Activated naive CD4-positive, alpha-beta T cell treated with anti-CD3 and anti-CD28 coated beads, Interleukin-2, amount 50 U/mL, for 72 hours (primary cell): Measurements from ENCODE around the gene ERCC1. TPM values are rescaled to one million over a fixed set of nuclear protein-coding genes. Genes with fewer than 3 reads are reported as not detected.

Experiments used
- ATAC-seq, 2 donors: fragments of 150-1000 bp; cut with Tn5 transposase; 2 replicates each; pipeline ENCODE4 v1.10.0; 2021; ENCODE audit warnings: mild to moderate bottlenecking in 2 of 2, moderate library complexity in 2 of 2
- DNase-seq, 2 donors: peaks; one replicate each; pipeline ENCODE4 v3.0.0; 2021 to 2022; ENCODE audit warnings: low spot score in 2 of 2
- H3K27ac Mint-ChIP-seq, 2 donors: one replicate each; pipeline ENCODE4 v1.8.0; 2022; ENCODE audit warnings: mild to moderate bottlenecking in 2 of 2, mixed read lengths in 2 of 2
- H3K36me3 Mint-ChIP-seq, 2 donors: one replicate each; pipeline ENCODE4 v1.8.0; 2022; ENCODE audit warnings: mixed read lengths in 2 of 2
- H3K9me3 Mint-ChIP-seq, 2 donors: one replicate each; pipeline ENCODE4 v1.8.0; 2022; ENCODE audit warnings: mixed read lengths in 2 of 2
- total RNA-seq, 2 donors: library from RNA; stranded (reverse); gene quantifications; one replicate each; pipeline ENCODE4 v1.2.3, GENCODE V29; 2022

ERCC1 gene
- total RNA-seq, 2 donors from 2014 or later, result 9.7 to 60.7 TPM

DNA sequence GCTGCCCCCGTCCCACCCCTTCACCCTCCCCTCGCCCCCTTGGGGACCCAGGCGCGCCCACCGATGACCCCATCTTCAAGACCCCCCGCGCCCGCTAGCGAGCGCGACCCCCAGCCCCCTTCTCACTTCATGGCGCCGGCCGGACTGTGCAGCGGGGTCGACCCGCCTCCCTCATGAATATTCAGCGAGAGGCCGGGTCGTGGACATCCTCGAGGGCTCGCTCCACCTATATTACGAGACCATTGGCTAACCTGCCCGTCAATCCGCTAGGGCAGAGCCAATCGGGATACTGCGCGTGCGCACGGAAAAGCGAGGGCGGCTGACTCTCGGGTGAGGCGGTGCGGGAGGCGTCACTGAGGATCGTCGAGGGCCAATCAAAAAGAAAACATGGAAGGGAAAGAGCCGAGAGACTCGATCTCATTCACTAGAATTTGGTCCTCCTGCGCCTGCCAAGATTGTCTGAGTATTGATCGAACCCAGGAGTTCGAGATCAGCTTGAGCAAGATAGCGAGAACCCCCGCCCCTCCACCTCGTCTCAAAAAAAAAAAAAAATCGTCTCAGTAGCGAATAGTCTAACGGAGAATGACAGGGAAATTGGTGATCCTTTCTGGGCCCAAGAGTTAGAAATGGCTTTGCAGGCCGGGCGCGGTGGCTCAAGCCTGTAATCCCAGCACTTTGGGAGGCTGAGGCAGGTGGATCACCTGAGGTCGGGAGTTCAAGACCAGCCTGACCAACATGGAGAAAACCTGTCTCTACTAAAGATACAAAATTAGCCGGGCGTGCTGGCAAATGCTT is 53.1 kb downstream of the ERCC1 start, which contains the start of gene ERCC2:
TSS of gene ERCC2 (minus strand) at position 164 of the 795 bp plus-strand sequence. CDS start at position 131, 33 bp downstream.
- Mint-ChIP-seq H3K9me3 (no peaks in the 10 kb centered on the region), H3K36me3 (no peaks in the 10 kb centered on the region), H3K27ac (peak within 1 kb of the TSS; percentile 94 to 95)
- peak; percentile 99 for ATAC-seq
- DNase-seq, result peak; percentile 100

DNA sequence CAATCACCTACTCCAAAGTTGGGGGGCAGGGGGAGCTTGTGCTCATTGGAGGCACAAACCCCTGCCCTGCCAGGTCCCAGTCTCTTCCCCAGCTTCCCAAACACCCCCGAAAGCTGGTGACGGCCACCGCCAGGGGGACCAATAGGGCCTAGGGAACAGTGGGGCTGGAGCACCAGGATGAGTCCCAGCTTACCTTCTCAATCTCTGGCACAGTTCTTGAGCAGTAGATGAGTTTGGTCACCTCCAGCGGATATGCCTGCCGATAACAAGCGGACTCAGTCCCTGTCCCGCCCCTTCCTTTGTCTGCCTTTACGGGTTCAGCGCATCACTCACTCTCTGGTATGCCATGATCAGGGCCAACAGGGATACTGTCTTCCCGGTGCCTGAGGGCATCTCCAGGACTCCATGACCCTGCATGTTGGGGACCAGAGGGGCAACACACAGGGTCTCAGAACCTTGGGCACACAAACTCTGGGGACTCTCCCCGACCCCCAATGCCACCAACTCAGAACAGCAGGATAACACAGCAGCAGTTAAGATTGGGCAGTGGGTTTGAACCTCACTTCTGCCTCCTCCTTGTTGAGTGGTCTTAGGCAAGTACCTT is 54.9 kb downstream of the ERCC1 start:
- no peak for DNase-seq
- Mint-ChIP-seq H3K27ac (no peak overlapping the region), H3K9me3 (no peaks in the 10 kb centered on the region), H3K36me3 (no peaks in the 10 kb centered on the region)
- ATAC-seq, result no peak

DNA sequence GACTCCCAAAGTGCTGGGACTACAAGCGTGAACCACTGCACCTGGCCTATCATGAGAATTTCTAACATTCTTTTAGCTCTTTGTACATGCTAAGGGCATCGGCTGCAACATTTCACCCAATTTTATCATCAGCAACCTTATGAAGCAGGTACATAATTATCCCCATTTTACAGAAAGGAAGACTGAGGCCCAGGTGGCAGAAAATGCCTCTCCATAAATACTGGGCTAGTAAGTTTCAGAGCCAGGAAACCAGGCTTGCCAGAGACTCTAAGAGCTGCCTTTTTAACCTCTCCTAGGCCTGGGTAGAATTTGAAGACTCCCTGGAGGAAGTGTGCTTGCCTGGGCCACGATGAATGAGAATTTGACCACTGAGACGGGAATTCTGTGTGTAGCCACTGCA is 55.6 kb downstream of the ERCC1 start:
- Mint-ChIP-seq H3K36me3 (no peaks in the 10 kb centered on the region), H3K27ac (no peak overlapping the region), H3K9me3 (no peaks in the 10 kb centered on the region)
- ATAC-seq, result no peak
- no peak for DNase-seq

DNA sequence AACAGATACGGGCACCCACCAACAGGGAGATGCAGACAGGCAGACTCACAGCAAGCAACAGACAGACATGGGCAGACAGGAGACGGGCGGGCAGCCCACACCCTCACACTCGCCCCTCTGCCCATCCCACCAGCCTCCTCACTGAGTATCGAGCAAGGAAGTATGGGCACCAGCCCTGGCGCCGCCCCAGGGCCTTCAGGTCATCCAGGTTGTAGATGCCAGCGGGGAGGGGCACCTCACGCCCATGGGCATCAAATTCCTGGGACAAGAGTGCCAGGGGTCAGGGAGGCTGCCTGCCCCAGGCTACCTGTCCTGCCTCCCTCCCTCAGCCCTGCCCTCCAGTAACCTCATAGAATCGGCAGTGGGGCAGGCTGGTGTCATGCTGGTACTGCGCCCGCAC is 59.0 kb downstream of the ERCC1 start:
- ATAC-seq, result no peak
- H3K36me3 Mint-ChIP-seq, result peaks cover 0 to 6% of the 10 kb centered on the region in 2 donors

DNA sequence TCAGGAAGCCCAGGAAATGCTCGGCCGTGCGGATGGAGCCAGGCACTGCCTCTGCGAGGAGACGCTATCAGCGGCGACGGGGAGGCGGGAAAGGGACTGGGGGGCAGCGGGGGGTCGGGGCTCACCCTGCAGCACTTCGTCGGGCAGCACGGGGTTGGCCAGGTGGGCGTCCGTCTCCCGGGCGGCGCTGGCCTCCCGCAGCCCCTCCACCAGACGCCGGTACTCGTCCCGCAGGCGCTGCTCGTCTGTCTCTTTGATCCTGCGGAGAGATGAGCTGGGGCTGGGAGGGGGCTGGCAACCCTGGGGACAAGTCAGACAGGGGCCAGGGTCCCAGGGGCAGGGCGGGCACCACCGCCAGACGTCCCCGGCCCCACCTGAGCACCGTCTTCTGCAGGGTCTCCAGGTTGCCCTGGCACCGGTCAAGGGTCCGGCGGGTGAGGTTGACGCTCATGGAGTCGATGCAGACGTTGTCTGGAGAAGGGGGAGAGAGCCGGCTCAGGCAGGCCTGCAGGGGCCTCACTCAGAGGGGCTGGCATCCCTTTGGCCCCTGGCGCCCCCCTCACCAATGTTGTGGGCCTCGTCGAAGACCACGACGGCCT is 59.8 kb downstream of the ERCC1 start:
- Mint-ChIP-seq H3K9me3 (no peaks in the 10 kb centered on the region), H3K36me3 (peaks cover 0 to 6% of the 10 kb centered on the region in 2 donors), H3K27ac (no peak overlapping the region)
- DNase-seq (no peak), ATAC-seq (no peak)

More for the DNA sequence above, 59.0 kb downstream of the ERCC1 start:
- H3K27ac Mint-ChIP-seq, result no peak overlapping the region
- H3K9me3 Mint-ChIP-seq, result no peaks in the 10 kb centered on the region
- DNase-seq, result no peak

GRCh38 chr19:45362291-45362690 is 61.4 kb downstream of the ERCC1 start:
- no peak for ATAC-seq
- no peak for DNase-seq
- Mint-ChIP-seq H3K36me3 (peaks cover 0 to 6% of the 10 kb centered on the region in 2 donors), H3K27ac (no peak overlapping the region), H3K9me3 (no peaks in the 10 kb centered on the region)

GRCh38 chr19:45361608-45362007 is 62.1 kb downstream of the ERCC1 start:
- no peaks in the 10 kb centered on the region for H3K9me3 Mint-ChIP-seq
- H3K27ac Mint-ChIP-seq, result no peak overlapping the region
- no peak for ATAC-seq
- no peak for DNase-seq
- H3K36me3 Mint-ChIP-seq, result peaks cover 0 to 6% of the 10 kb centered on the region in 2 donors

GRCh38 chr19:45358213-45358792 is 65.4 kb downstream of the ERCC1 start:
- DNase-seq (no peak), ATAC-seq (no peak)
- no peaks in the 10 kb centered on the region for H3K9me3 Mint-ChIP-seq
- peak overlapping the region; percentile 29 to 80 for H3K27ac Mint-ChIP-seq
- peaks cover 0 to 19% of the 10 kb centered on the region in 2 donors for H3K36me3 Mint-ChIP-seq

DNA sequence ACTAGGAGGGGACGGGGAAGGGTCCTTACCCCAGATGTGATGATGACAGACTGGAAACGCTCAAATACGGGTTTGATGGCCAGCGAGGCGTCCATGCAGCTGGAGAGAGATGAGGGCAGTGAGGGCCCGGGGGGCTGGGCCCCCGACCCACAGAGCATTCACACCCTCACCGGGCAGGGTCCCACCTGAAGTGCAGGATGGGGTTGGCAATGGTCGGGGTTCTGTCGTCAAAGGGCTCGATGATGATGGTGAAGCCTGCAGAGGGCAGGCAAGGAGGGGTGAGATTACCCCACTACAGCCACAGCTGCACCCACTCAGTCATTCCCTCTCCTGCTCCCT is 66.3 kb downstream of the ERCC1 start:
- Mint-ChIP-seq H3K27ac (no peak overlapping the region), H3K36me3 (peaks cover 0 to 19% of the 10 kb centered on the region in 2 donors), H3K9me3 (no peaks in the 10 kb centered on the region)
- ATAC-seq (no peak), DNase-seq (no peak)

Other genes starting within 250 kb of the ERCC1 start
- 10 to 100 TPM; 27.2 to 36.8 TPM for gene TRAPPC6A, start 245.7 kb downstream of the ERCC1 start, total RNA-seq
- gene BLOC1S3, start 245.1 kb downstream of the ERCC1 start, total RNA-seq, result 10 to 100 TPM; 15.0 to 16.7 TPM
- not detected for gene EXOC3L2, start 178.5 kb downstream of the ERCC1 start, total RNA-seq
- 10 to 100 TPM; 28.2 to 30.9 TPM for gene MARK4, start 172.6 kb downstream of the ERCC1 start, total RNA-seq
- gene CKM, start 101.0 kb downstream of the ERCC1 start, total RNA-seq, result not detected
- gene KLC3, start 83.2 kb downstream of the ERCC1 start, total RNA-seq, result under 1 TPM in 1 of 2 donors, not detected in 1; 0.35 TPM
- gene ERCC2, start 53.3 kb downstream of the ERCC1 start, total RNA-seq, result 10 to 100 TPM; 26.3 to 27.1 TPM
- gene PPP1R13L, start 18.8 kb downstream of the ERCC1 start, total RNA-seq, result 10 to 100 TPM; 10.9 to 52.2 TPM
- 10 to 100 TPM in 1 of 2 donors, 1 to 10 TPM in 1; 6.8 to 14.1 TPM for gene POLR1G, start 17.3 kb downstream of the ERCC1 start, total RNA-seq
- gene FOSB, start 44.1 kb upstream of the ERCC1 start, total RNA-seq, result 10 to 100 TPM; 19.9 to 37.6 TPM
- gene RTN2, start 73.1 kb upstream of the ERCC1 start, total RNA-seq, result 1 to 10 TPM; 3.2 to 5.1 TPM
- gene PPM1N, start 74.5 kb upstream of the ERCC1 start, total RNA-seq, result 1 to 10 TPM; 1.5 to 7.4 TPM
- gene VASP, start 83.6 kb upstream of the ERCC1 start, total RNA-seq, result 100 to 1,000 TPM in 1 of 2 donors, 10 to 100 TPM in 1; 76.8 to 156 TPM
- 10 to 100 TPM; 16.6 to 16.7 TPM for gene OPA3, start 160.9 kb upstream of the ERCC1 start, total RNA-seq
- under 1 TPM in 1 of 2 donors, not detected in 1; 0.09 TPM for gene GPR4, start 178.3 kb upstream of the ERCC1 start, total RNA-seq
- gene EML2, start 215.5 kb upstream of the ERCC1 start, total RNA-seq, result 100 to 1,000 TPM; 142 to 161 TPM
- 10 to 100 TPM in 1 of 2 donors, 1 to 10 TPM in 1; 7.0 to 15.7 TPM for gene GIPR, start 244.3 kb upstream of the ERCC1 start, total RNA-seq